ENCODE measurements around the gene MN1.

The MN1 gene

GRCh38 chr22:27731621-27732020 is 69.9 kb downstream of the MN1 start:
- no peak for DNase-seq

- no peak for DNase-seq
Measured at GRCh38 chr22:27730641-27731433, 70.7 kb downstream of the MN1 start.

- no peak for DNase-seq
Measured at GRCh38 chr22:27729246-27729645, 72.3 kb downstream of the MN1 start.

GRCh38 chr22:27727673-27728451 is 73.7 kb downstream of the MN1 start:
- DNase-seq: no peak

GRCh38 chr22:27726686-27727449 is 74.7 kb downstream of the MN1 start:
- DNase-seq: no peak

GRCh38 chr22:27726331-27726685 is 75.2 kb downstream of the MN1 start:
- no peak for DNase-seq

GRCh38 chr22:27725661-27726060 is 75.9 kb downstream of the MN1 start:
- no peak for DNase-seq

- no peak for DNase-seq
Measured at GRCh38 chr22:27724709-27725108, 76.8 kb downstream of the MN1 start.

- no peak for DNase-seq
Measured at GRCh38 chr22:27724157-27724556, 77.4 kb downstream of the MN1 start.

- no peak for DNase-seq
Measured at GRCh38 chr22:27723708-27724107, 77.8 kb downstream of the MN1 start.

GRCh38 chr22:27723158-27723557 is 78.4 kb downstream of the MN1 start:
- no peak for DNase-seq

- DNase-seq: no peak
Measured at GRCh38 chr22:27720860-27721259, 80.7 kb downstream of the MN1 start.

- no peak for DNase-seq
Measured at GRCh38 chr22:27719535-27720227, 81.9 kb downstream of the MN1 start.

GRCh38 chr22:27719036-27719347 is 82.6 kb downstream of the MN1 start:
- DNase-seq: no peak

- DNase-seq: no peak
Measured at GRCh38 chr22:27718186-27719035, 83.1 kb downstream of the MN1 start.

- DNase-seq: no peak
Measured at GRCh38 chr22:27717094-27717493, 84.5 kb downstream of the MN1 start.

GRCh38 chr22:27716074-27716473 is 85.5 kb downstream of the MN1 start:
- no peak for DNase-seq

- no peak for DNase-seq
Measured at GRCh38 chr22:27715106-27715505, 86.5 kb downstream of the MN1 start.

- DNase-seq: no peak
Measured at GRCh38 chr22:27714068-27714467, 87.5 kb downstream of the MN1 start.

GRCh38 chr22:27713461-27713860 is 88.1 kb downstream of the MN1 start:
- no peak for DNase-seq

- no peak for DNase-seq
Measured at GRCh38 chr22:27711756-27712155, 89.8 kb downstream of the MN1 start.

GRCh38 chr22:27711012-27711411 is 90.5 kb downstream of the MN1 start:
- DNase-seq: no peak

Data from activated CD8-positive, alpha-beta memory T cell treated with anti-CD3 and anti-CD28 coated beads for 24 hours (primary cell).